ENCODE data around the gene TMEM212.

DNA sequence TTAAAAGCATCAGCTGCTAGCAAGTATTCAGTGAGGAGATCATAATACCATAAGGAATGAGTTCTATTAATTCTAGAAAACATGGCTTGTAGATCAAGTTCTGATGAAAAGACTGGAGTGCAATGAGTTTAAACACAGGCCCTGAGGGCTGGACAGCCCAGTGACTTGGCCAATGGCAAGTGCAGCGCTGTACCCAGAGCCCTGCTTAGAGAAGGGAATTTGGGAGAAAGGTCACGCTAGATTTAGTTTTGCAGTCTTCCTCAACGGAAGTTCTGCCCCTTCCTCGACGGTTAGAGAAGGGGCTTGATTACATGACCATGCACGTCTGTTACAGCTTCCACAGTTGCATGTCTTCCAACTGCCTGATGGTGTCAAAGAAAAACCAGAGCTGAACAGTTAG, 4.0 kb downstream of the TMEM212 start:
- TF ChIP-seq, protein P1, sequence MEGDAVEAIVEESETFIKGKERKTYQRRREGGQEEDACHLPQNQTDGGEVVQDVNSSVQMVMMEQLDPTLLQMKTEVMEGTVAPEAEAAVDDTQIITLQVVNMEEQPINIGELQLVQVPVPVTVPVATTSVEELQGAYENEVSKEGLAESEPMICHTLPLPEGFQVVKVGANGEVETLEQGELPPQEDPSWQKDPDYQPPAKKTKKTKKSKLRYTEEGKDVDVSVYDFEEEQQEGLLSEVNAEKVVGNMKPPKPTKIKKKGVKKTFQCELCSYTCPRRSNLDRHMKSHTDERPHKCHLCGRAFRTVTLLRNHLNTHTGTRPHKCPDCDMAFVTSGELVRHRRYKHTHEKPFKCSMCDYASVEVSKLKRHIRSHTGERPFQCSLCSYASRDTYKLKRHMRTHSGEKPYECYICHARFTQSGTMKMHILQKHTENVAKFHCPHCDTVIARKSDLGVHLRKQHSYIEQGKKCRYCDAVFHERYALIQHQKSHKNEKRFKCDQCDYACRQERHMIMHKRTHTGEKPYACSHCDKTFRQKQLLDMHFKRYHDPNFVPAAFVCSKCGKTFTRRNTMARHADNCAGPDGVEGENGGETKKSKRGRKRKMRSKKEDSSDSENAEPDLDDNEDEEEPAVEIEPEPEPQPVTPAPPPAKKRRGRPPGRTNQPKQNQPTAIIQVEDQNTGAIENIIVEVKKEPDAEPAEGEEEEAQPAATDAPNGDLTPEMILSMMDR (IDR thresholded peaks at IDR 0.05), result no peak
- no peak for TF ChIP-seq POLR2A (IDR thresholded peaks at IDR 0.05)

Data from right lobe of liver (tissue), 4 donors.